Left renal pelvis (tissue), 4 donors: ENCODE results near the gene SRGAP3. TPM values are rescaled to one million over a fixed set of nuclear protein-coding genes. Genes with fewer than 3 reads are reported as not detected.
"Not testable (repeated sequence)": the region's sequence is repeated elsewhere in the genome, so short reads cannot be mapped to it uniquely, and the experiment has no call there.

Experiments
- DNase-seq, 4 donors: peaks; one replicate each; pipeline ENCODE4 v3.0.0-alpha.2; 2013; ENCODE audit warnings: low read depth in 4 of 4, low spot score in 3 of 4
- polyA plus RNA-seq, 4 donors: library from polyadenylated mRNA; unstranded; fragments of 120-200 nt; gene quantifications; one replicate each; pipeline ENCODE4 v1.2.1, GENCODE V29; 2013; ENCODE audit not compliant: insufficient read length in 4 of 4

Gene SRGAP3
- polyA plus RNA-seq = 10 to 100 TPM; 16.5 to 21.5 (median 18.7) TPM

GRCh38 chr3:9249273-9250192 is at the start of gene SRGAP3:
SRGAP3 (minus strand) TSS chr3:9249646; CDS start chr3:9248951, 695 bp downstream.
- DNase-seq = peak; percentile 91 to 94 (median 92)

GRCh38 chr3:9298236-9298635 is 48.8 kb upstream of the SRGAP3 start:
- DNase-seq = no peak

GRCh38 chr3:9296241-9296640 is 46.8 kb upstream of the SRGAP3 start:
- no peak for DNase-seq

GRCh38 chr3:9295007-9295406 is 45.6 kb upstream of the SRGAP3 start:
- no peak for DNase-seq

GRCh38 chr3:9293953-9294352 is 44.5 kb upstream of the SRGAP3 start:
- DNase-seq = not testable (repeated sequence)

GRCh38 chr3:9293076-9293475 is 43.6 kb upstream of the SRGAP3 start:
- DNase-seq = no peak

- no peak for DNase-seq
These were observed 43.1 kb upstream of the SRGAP3 start for GRCh38 chr3:9292516-9292915.

GRCh38 chr3:9291821-9292410 is 42.5 kb upstream of the SRGAP3 start:
- no peak for DNase-seq

GRCh38 chr3:9290566-9290965 is 41.1 kb upstream of the SRGAP3 start:
- DNase-seq = no peak

- not testable (repeated sequence) for DNase-seq
These were observed 32.1 kb upstream of the SRGAP3 start for GRCh38 chr3:9281533-9281932.

- no peak for DNase-seq
These were observed 31.2 kb upstream of the SRGAP3 start for GRCh38 chr3:9280451-9281219.

- DNase-seq = no peak
These were observed 30.5 kb upstream of the SRGAP3 start for GRCh38 chr3:9279966-9280365.

GRCh38 chr3:9278498-9278897 is 29.1 kb upstream of the SRGAP3 start:
- no peak for DNase-seq

- no peak for DNase-seq
These were observed 28.6 kb upstream of the SRGAP3 start for GRCh38 chr3:9278085-9278484.

- DNase-seq = no peak
These were observed 27.4 kb upstream of the SRGAP3 start for GRCh38 chr3:9276761-9277370.

- DNase-seq = no peak
These were observed 22.5 kb upstream of the SRGAP3 start for GRCh38 chr3:9271903-9272302.

GRCh38 chr3:9270704-9271103 is 21.3 kb upstream of the SRGAP3 start:
- DNase-seq = no peak

- no peak for DNase-seq
These were observed 17.3 kb upstream of the SRGAP3 start for GRCh38 chr3:9266716-9267115.

- DNase-seq = no peak
These were observed 10.9 kb upstream of the SRGAP3 start for GRCh38 chr3:9260305-9260704.

- DNase-seq = no peak
These were observed 7.6 kb upstream of the SRGAP3 start for GRCh38 chr3:9257092-9257491.

- no peak for DNase-seq
These were observed 6.5 kb upstream of the SRGAP3 start for GRCh38 chr3:9255976-9256375.
